ENCODE results near the gene FOXJ2.
A peak's percentile ranks its signal among the peaks of the same experiment; 100 is the strongest.
"Not testable (repeated sequence)": the region's sequence is repeated elsewhere in the genome, so short reads cannot be mapped to it uniquely, and the experiment has no call there.

FOXJ2 gene

GRCh38 chr12:7994731-7995205 is 37.7 kb upstream of the FOXJ2 start:
- H3K27ac ChIP-seq, result no peak overlapping the region
- ChIA-PET CTCF (interaction anchor here (0.5 to 2.4 kb wide), 6 partner anchors 21 to 190 kb away, joined by 3 to 17 read pairs (median 4); no protein-coding TSS in a partner anchor), POLR2A (ENCODE audit: low non-redundant PET) (no interaction called here)
- no peak for TF ChIP-seq CTCF (conservative IDR thresholded peaks at IDR 0.05; ENCODE audit: low read depth)
- DNase-seq (ENCODE audit: low spot score), result peak; percentile 44

- POLR2A ChIA-PET (ENCODE audit: low non-redundant PET), result no interaction called here
- DNase-seq (ENCODE audit: low spot score), result peak; percentile 55
- CTCF ChIA-PET, result interaction anchor here (0.5 to 2.4 kb wide), 6 partner anchors 21 to 190 kb away, joined by 3 to 17 read pairs (median 4); no protein-coding TSS in a partner anchor
- peak; percentile 66 for TF ChIP-seq CTCF (conservative IDR thresholded peaks at IDR 0.05; ENCODE audit: low read depth)
- no peak overlapping the region for H3K27ac ChIP-seq
These were observed 37.1 kb upstream of the FOXJ2 start for GRCh38 chr12:7995266-7995963.

- H3K27ac ChIP-seq; CTCF ChIA-PET; DNase-seq (ENCODE audit: low spot score); POLR2A ChIA-PET (ENCODE audit: low non-redundant PET): not testable (repeated sequence)
These were observed 31.7 kb upstream of the FOXJ2 start for GRCh38 chr12:8000827-8001226.

- DNase-seq (ENCODE audit: low spot score); POLR2A ChIA-PET (ENCODE audit: low non-redundant PET); H3K27ac ChIP-seq; CTCF ChIA-PET: not testable (repeated sequence)
These were observed 31.0 kb upstream of the FOXJ2 start for GRCh38 chr12:8001496-8001895.

- DNase-seq (ENCODE audit: low spot score); H3K27ac ChIP-seq; POLR2A ChIA-PET (ENCODE audit: low non-redundant PET); CTCF ChIA-PET: not testable (repeated sequence)
These were observed 27.6 kb upstream of the FOXJ2 start for GRCh38 chr12:8004897-8005296.

- peak; percentile 61 for DNase-seq (ENCODE audit: low spot score)
- ChIA-PET CTCF (interaction anchor here (0.5 to 0.6 kb wide), 2 partner anchors 322 to 370 kb away, joined by 3 to 7 read pairs; no protein-coding TSS in a partner anchor), POLR2A (ENCODE audit: low non-redundant PET) (no interaction called here)
- no peak overlapping the region for H3K27ac ChIP-seq
- no peak for TF ChIP-seq CTCF (conservative IDR thresholded peaks at IDR 0.05; ENCODE audit: low read depth)
These were observed 21.2 kb upstream of the FOXJ2 start for GRCh38 chr12:8011331-8011730.

- ChIA-PET CTCF (no interaction called here), POLR2A (ENCODE audit: low non-redundant PET) (no interaction called here)
- no peak for DNase-seq (ENCODE audit: low spot score)
- no peak for TF ChIP-seq CTCF (conservative IDR thresholded peaks at IDR 0.05; ENCODE audit: low read depth)
- no peak overlapping the region for H3K27ac ChIP-seq
These were observed 19.7 kb upstream of the FOXJ2 start for GRCh38 chr12:8012651-8013309.

GRCh38 chr12:8014836-8015235 is 17.7 kb upstream of the FOXJ2 start:
- POLR2A ChIA-PET (ENCODE audit: low non-redundant PET), result no interaction called here
- DNase-seq (ENCODE audit: low spot score), result no peak
- no peak for TF ChIP-seq CTCF (conservative IDR thresholded peaks at IDR 0.05; ENCODE audit: low read depth)
- CTCF ChIA-PET, result no interaction called here
- H3K27ac ChIP-seq, result no peak overlapping the region

- DNase-seq (ENCODE audit: low spot score); CTCF ChIA-PET; POLR2A ChIA-PET (ENCODE audit: low non-redundant PET); H3K27ac ChIP-seq: not testable (repeated sequence)
These were observed 14.3 kb upstream of the FOXJ2 start for GRCh38 chr12:8018213-8018612.

Measured in RWPE1 (cell line).